ENCODE results near the gene SDK2.

GRCh38 chr17:73546114-73546513 is 98.1 kb downstream of the SDK2 start:
- TF ChIP-seq CTCF (conservative IDR thresholded peaks at IDR 0.05 in 1 of 2, IDR thresholded peaks at IDR 0.05 in 1 of 2; ENCODE audit: extremely low read depth in 1 of 2, insufficient read depth in 1 of 2, low read depth in 1 of 2, low read length in 2 of 2) (no peak), EZH2 (IDR thresholded peaks at IDR 0.05; ENCODE audit: borderline replicate concordance, low read length) (no peak)
